Measurements from ENCODE around the gene S100A5.
"Not testable (repeated sequence)": the region's sequence is repeated elsewhere in the genome, so short reads cannot be mapped to it uniquely, and the experiment has no call there.

Gene S100A5

DNA sequence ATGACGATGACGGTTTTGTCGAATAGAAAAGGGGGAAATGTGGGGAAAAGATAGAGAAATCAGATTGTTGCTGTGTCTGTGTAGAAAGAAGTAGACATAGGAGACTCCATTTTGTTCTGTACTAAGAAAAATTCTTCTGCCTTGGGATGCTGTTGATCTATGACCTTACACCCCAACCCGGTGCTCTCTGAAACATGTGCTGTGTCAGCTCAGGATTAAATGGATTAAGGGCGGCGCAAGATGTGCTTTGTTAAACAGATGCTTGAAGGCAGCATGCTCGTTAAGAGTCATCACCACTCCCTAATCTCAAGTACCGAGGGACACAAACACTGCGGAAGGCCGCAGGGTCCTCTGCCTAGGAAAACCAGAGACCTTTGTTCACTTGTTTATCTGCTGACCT, 34.8 kb upstream of the S100A5 start:
- not testable (repeated sequence) for H3K4me1 Mint-ChIP-seq; H3K27ac Mint-ChIP-seq (ENCODE audit: low read depth); DNase-seq (ENCODE audit: low spot score in 2 of 2); H3K36me3 Mint-ChIP-seq (ENCODE audit: insufficient read depth); H3K9me3 Mint-ChIP-seq; ATAC-seq (replicated peaks; ENCODE audit: extremely low read depth, poor library complexity, severe bottlenecking); H3K4me3 Mint-ChIP-seq
- H3K27me3 Mint-ChIP-seq: peaks cover 45% of the 10 kb centered on the region

DNA sequence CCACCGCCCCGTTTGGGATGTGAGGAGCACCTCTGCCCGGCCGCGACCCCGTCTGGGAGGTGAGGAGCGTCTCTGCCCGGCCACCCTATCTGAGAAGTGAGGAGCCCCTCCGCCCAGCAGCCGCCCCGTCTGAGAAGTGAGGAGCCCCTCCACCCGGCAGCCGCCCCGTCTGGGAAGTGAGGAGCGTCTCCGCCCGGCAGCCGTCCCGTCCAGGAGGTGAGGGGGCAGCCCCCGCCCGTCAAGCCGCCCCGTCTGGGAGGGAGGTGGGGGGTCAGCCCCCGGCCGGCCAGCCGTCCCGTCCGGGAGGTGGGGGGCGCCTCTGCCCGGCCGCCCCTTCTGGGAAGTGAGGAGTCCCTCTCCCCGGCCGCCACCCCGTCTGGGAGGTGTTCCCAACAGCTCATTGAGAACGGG, 34.4 kb upstream of the S100A5 start:
- not testable (repeated sequence) for ATAC-seq (replicated peaks; ENCODE audit: extremely low read depth, poor library complexity, severe bottlenecking); H3K4me3 Mint-ChIP-seq; H3K27ac Mint-ChIP-seq (ENCODE audit: low read depth); DNase-seq (ENCODE audit: low spot score in 2 of 2); H3K36me3 Mint-ChIP-seq (ENCODE audit: insufficient read depth); H3K4me1 Mint-ChIP-seq; H3K9me3 Mint-ChIP-seq
- peaks cover 49% of the 10 kb centered on the region for H3K27me3 Mint-ChIP-seq

DNA sequence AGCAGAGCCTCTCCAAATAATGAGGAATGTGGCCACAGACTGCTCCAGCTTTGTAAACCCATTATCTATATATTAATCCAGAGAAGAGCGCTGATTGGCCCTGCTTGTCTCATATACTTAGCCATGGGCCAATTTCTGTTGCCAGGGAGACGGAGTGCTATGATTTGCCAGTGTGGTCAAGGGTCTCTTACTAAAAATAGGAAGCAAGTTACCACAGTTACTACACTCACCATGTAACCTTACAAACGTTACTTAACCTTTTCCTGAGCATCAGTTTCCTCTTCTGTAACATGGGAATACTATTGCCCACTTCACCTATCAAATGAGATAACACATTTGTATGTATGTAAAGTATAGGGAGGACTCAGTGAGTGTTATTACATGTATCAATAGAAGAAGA, 32.6 kb upstream of the S100A5 start:
- DNase-seq (ENCODE audit: low spot score in 2 of 2): no peak
- peaks cover 2% of the 10 kb centered on the region for H3K36me3 Mint-ChIP-seq (ENCODE audit: insufficient read depth)
- peaks cover 6% of the 10 kb centered on the region for H3K4me1 Mint-ChIP-seq
- H3K9me3 Mint-ChIP-seq: no peaks in the 10 kb centered on the region
- H3K27ac Mint-ChIP-seq (ENCODE audit: low read depth): no peak overlapping the region
- H3K27me3 Mint-ChIP-seq: peaks cover 40% of the 10 kb centered on the region
- H3K4me3 Mint-ChIP-seq: no peak overlapping the region
- ATAC-seq (replicated peaks; ENCODE audit: extremely low read depth, poor library complexity, severe bottlenecking): no peak

DNA sequence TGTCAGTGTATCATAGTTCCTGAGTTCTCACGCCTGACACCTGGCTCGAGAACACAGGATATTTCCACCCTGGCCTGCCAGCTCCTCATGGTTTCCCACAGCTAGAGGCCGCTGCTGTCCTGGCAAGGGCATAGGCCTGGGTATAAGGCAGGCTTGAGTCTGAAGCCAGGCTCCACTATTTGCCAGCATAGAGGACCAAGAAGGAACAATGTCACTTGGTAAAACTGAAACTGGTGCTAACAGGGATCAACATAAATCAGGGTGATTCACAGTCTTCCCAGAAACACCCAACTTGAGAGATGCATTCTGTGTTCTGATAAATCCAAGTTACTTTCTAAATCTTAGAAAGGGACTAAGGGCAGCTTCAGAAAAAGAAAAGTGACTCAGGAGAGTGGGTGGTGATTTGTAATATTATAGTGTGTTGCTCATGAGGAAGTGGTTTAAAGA, 31.9 kb upstream of the S100A5 start:
- peaks cover 2% of the 10 kb centered on the region for H3K36me3 Mint-ChIP-seq (ENCODE audit: insufficient read depth)
- DNase-seq (ENCODE audit: low spot score in 2 of 2) (no peak), ATAC-seq (replicated peaks; ENCODE audit: extremely low read depth, poor library complexity, severe bottlenecking) (peak; percentile 77)
- peaks cover 32% of the 10 kb centered on the region for H3K27me3 Mint-ChIP-seq
- H3K9me3 Mint-ChIP-seq: no peaks in the 10 kb centered on the region
- H3K4me1 Mint-ChIP-seq: peaks cover 12% of the 10 kb centered on the region
- H3K27ac Mint-ChIP-seq (ENCODE audit: low read depth): no peak overlapping the region
- H3K4me3 Mint-ChIP-seq: no peak overlapping the region

DNA sequence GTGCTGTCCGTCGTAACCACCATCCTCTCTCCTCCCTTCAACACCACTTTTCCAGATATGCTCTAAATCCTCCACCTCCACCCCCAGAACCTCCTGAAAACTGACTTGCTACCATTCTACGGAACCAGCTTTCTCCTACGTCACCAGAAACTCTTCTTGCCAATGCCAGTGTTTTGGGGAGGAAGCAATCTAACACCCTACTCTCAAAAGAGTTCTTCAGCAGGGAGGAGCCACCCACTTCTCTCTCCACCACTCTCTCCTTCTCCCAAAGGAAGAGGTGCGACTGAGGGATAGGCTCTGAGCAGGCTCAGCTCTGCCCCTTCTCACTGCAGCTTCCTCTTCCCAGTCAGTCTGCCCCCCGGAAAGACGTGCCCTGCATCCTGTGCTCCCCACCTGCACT, 31.0 kb upstream of the S100A5 start:
- peaks cover 23% of the 10 kb centered on the region for H3K27me3 Mint-ChIP-seq
- H3K4me3 Mint-ChIP-seq: no peak overlapping the region
- DNase-seq (ENCODE audit: low spot score in 2 of 2) (no peak), ATAC-seq (replicated peaks; ENCODE audit: extremely low read depth, poor library complexity, severe bottlenecking) (no peak)
- no peak overlapping the region for H3K27ac Mint-ChIP-seq (ENCODE audit: low read depth)
- peaks cover 2% of the 10 kb centered on the region for H3K36me3 Mint-ChIP-seq (ENCODE audit: insufficient read depth)
- H3K9me3 Mint-ChIP-seq: no peaks in the 10 kb centered on the region
- H3K4me1 Mint-ChIP-seq: peaks cover 17% of the 10 kb centered on the region

DNA sequence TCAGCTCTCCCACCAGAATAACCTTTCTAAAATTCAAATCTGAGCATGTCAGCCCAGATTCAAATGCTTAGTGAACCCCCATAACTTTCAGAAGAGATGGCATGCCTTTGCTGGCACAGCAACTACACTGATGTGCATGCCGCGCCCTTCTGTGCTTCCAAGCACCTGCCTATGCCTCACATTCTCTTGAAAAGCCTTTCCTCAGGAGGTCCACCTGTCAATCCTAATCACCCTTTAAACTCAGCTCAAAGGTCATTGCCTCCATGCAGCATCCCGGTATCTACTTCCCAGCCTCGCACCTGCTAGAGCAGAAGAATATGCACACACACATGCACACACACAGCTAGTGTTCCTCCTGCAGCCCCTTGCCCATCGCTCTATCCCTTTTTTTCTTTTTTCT, 30.1 kb upstream of the S100A5 start:
- Mint-ChIP-seq H3K4me3 (no peak overlapping the region), H3K36me3 (ENCODE audit: insufficient read depth) (peaks cover 3% of the 10 kb centered on the region), H3K27me3 (peaks cover 20% of the 10 kb centered on the region), H3K9me3 (no peaks in the 10 kb centered on the region), H3K27ac (ENCODE audit: low read depth) (no peak overlapping the region), H3K4me1 (peaks cover 24% of the 10 kb centered on the region)
- ATAC-seq (replicated peaks; ENCODE audit: extremely low read depth, poor library complexity, severe bottlenecking) (no peak), DNase-seq (ENCODE audit: low spot score in 2 of 2) (no peak)

DNA sequence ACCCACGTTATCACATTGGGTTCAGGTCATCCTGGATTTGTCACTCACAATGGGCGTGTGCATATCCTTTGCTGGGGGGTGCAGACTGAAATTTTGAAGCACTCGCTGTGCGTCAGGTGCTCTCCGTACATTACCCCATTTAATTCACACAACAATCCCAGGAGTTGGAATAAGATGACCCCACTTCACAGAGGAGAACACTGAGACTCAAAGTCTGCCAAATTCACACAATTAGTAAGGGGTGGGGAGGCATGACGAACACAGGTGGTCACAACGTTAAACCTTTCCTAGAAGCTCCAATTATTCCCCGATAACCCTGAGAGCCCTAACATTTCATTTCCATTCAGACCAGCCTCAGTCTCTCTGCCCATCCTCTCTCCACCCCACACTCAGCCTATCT, 28.7 kb upstream of the S100A5 start:
- Mint-ChIP-seq H3K9me3 (no peaks in the 10 kb centered on the region), H3K4me3 (no peak overlapping the region), H3K36me3 (ENCODE audit: insufficient read depth) (peaks cover 3% of the 10 kb centered on the region), H3K27me3 (peaks cover 20% of the 10 kb centered on the region), H3K4me1 (peaks cover 28% of the 10 kb centered on the region), H3K27ac (ENCODE audit: low read depth) (no peak overlapping the region)
- no peak for DNase-seq (ENCODE audit: low spot score in 2 of 2)
- no peak for ATAC-seq (replicated peaks; ENCODE audit: extremely low read depth, poor library complexity, severe bottlenecking)

DNA sequence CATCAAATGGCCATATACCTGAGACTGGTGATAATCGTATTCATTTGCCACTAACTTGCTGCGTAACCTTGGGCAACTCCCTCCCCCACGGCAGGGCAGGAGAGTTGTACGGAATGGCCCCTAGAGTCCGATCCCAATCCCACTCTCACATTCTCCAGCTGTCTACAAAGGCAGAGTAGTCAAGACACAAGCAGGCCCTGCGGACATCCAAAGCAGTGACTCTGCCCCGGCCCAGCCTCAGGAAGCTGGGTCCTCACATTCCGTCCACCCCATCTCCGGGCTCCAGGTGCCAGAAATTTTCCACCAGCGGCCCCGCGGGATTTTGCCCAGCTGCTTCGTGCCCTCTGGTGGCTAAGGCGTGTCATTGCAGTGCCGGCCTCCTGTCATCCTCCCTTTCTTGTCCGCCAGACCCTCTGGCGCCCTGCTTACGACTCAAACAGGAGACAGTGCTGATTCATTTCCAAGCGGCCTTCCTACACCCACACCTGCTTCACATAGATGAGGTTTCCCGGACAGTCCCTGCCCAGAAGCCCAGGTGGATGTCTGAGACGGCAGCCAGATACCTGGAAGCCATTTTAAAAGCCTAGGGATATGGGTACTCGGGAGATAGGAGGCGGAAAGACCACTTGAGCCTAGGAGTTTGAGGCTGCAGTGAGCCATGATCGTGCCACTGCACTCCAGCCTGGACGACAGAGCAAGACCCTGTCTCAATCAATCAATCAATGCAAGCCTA, 27.8 kb upstream of the S100A5 start:
- peaks cover 28% of the 10 kb centered on the region for H3K4me1 Mint-ChIP-seq
- H3K9me3 Mint-ChIP-seq: no peaks in the 10 kb centered on the region

DNA sequence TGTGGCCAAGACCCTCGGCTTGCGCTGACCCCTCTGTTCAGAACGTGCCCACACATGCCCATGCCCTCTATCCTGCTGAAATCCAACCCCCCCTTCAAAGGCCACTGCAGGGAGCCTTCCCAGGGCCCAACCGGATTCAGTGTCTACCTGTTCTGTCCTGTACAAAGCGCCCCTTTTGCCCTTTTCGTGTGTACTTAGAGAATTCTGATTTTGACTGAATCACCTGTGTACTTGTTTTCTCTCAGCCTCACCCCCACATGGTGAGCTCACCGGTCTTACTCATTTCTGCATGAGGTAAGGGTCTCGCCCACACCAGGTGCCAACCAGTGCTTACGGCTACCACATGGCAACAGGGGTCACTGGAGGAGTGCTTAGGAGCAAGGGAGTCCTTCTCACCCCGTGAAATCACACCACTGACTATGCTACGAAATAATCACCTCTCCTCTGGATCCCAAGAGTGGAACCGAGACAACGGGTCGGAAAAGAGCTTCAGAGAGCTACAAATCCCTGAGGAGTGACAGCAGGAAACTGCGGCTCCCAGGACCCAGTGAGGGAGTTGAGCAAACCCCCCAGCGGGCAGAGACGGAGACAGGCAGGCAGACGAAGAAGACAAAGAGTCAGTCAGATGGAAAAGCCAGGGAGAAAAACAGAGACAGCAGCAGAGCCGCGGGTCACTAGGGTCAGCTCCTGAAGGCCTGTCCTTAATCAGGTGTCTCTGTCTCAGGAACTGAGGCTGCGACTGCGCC, 27.1 kb upstream of the S100A5 start:
- Mint-ChIP-seq H3K27me3 (peaks cover 20% of the 10 kb centered on the region), H3K4me3 (no peak overlapping the region), H3K27ac (ENCODE audit: low read depth) (no peak overlapping the region), H3K9me3 (no peaks in the 10 kb centered on the region), H3K4me1 (peaks cover 28% of the 10 kb centered on the region), H3K36me3 (ENCODE audit: insufficient read depth) (peaks cover 3% of the 10 kb centered on the region)
- DNase-seq (ENCODE audit: low spot score in 2 of 2): no peak
- no peak for ATAC-seq (replicated peaks; ENCODE audit: extremely low read depth, poor library complexity, severe bottlenecking)

More for the DNA sequence above, 27.8 kb upstream of the S100A5 start:
- Mint-ChIP-seq H3K4me3 (peak overlapping the region; percentile 57), H3K36me3 (ENCODE audit: insufficient read depth) (peaks cover 3% of the 10 kb centered on the region), H3K27ac (ENCODE audit: low read depth) (peak overlapping the region; percentile 64), H3K27me3 (peaks cover 20% of the 10 kb centered on the region)
- ATAC-seq (replicated peaks; ENCODE audit: extremely low read depth, poor library complexity, severe bottlenecking) (no peak), DNase-seq (ENCODE audit: low spot score in 2 of 2) (peak; percentile 63 to 71)

DNA sequence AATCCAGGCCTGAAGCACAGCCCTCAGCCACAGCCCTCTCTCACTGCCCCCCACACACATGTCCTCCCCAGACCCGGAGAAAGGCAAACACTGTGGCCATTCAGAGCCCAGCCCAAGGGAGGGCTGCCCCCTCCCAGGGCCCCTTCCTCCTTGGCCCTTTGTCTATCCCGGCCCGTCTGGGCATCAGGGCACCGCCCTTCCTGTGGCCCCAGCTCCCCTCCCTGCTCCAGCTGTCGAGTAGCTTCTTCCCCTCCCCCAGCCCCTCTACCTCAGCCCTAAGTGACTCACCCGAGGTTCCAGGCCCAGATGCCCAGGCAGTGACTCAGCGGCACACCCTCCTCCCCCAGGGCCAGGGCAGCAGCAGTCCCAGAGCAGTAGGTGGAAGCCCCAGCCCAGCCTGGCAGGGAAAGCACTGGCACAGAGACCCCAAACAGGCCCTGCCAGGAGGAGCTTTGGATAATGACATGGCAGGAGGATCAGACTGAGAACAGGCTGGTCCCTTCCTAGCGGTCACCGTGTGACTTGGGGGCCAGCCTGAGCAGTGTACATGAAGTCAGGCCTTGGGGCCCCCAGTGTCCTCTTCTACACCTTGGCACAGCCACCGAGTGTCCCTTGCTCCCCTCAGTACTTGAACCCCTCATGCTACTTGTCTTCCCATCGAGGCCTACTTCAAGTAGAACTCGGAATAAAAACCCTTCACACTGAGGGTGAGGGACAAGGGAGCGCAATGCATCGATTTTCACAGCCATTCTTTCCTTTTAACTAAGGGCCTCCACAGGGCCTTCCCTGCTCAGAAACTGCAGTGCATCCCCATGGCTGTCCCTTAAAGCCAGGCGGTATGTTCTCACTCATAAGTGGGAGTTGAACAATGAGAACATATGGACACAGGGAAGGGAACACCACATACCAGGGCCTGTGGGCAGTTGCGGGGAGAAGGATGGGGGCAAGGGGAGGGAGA, 26.0 kb upstream of the S100A5 start:
- H3K4me1 Mint-ChIP-seq: peaks cover 28% of the 10 kb centered on the region
- peaks cover 3% of the 10 kb centered on the region for H3K36me3 Mint-ChIP-seq (ENCODE audit: insufficient read depth)
- no peaks in the 10 kb centered on the region for H3K9me3 Mint-ChIP-seq

DNA sequence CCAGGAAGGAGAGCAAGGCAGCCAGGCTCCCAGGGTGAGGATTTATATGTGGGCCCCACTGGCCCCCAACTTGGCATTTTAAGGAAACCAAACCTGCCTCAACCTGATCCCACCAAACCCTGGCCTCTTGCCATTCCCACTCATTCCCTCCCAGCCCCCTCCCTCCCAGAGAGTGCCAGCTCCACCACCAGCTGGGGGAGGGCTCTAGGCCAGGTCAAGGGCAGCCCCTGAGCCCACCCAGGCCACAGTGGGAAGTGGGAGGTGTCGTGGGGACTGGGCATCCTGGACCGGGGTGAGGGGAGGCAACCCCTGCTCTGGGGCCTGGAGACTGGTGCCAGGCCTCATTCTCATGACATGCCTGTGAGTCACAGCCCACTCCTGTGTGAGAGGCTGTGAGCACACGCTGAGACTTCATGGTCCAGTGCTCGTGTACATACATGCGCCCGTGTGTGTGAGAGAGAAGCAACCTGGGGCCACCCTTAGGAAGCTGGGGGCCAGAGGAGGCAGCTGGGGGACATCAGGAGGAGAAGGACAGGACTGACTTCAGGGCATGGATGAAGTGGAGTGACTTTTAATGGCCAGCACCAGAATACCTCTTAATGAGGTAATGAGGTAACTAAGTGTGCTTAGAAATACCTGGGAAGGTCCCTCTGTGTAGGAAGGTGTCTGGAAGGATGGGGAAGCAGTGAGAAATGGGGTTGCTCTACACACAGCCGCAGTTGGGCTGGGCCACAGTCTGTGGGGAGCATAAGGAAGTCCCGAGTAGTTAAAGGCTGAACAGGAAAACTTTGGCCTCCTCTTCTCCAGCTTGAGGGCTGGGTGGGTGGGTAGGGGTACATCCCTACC, 25.0 kb upstream of the S100A5 start, which contains the start of gene S100A2:
Gene S100A2, minus strand, starts transcription at position 316 of the 846 bp plus-strand sequence. CDS start 1,967 bp downstream, outside the sequence.
- Mint-ChIP-seq H3K27me3 (peaks cover 10% of the 10 kb centered on the region), H3K4me3 (peak within 1 kb of the TSS; percentile 50), H3K27ac (ENCODE audit: low read depth) (peak within 1 kb of the TSS; percentile 89), H3K9me3 (no peaks in the 10 kb centered on the region), H3K4me1 (peaks cover 28% of the 10 kb centered on the region), H3K36me3 (ENCODE audit: insufficient read depth) (peaks cover 3% of the 10 kb centered on the region)
- ATAC-seq (replicated peaks; ENCODE audit: extremely low read depth, poor library complexity, severe bottlenecking) (peak; percentile 45), DNase-seq (ENCODE audit: low spot score in 2 of 2) (no peak)

More for the DNA sequence above, 26.0 kb upstream of the S100A5 start:
- H3K27me3 Mint-ChIP-seq: peaks cover 16% of the 10 kb centered on the region
- DNase-seq (ENCODE audit: low spot score in 2 of 2) (peak; percentile 29 to 32), ATAC-seq (replicated peaks; ENCODE audit: extremely low read depth, poor library complexity, severe bottlenecking) (peak; percentile 90)
- peak overlapping the region; percentile 89 for H3K27ac Mint-ChIP-seq (ENCODE audit: low read depth)
- peak overlapping the region; percentile 50 for H3K4me3 Mint-ChIP-seq

Data from central memory CD8-positive, alpha-beta T cell (primary cell).